Neural cell (in vitro differentiated cells): Measurements from ENCODE around the gene ODF2. TPM values are rescaled to one million over a fixed set of nuclear protein-coding genes. Genes with fewer than 3 reads are reported as not detected.

Experiments
- H2AFZ ChIP-seq: fragments of 200-600, 300-800 bp; sonication (generic), shearing (Covaris generic); 2 replicates; pipeline ENCODE4 v1.6.0; 2014; ENCODE audit warnings: low read depth, mild to moderate bottlenecking, antibody characterized with exemption, low read length, moderate library complexity
- H3F3A ChIP-seq: fragments of 200-600 bp; shearing (Covaris generic); 2 replicates; pipeline ENCODE4 v1.6.1; 2016; ENCODE audit warnings: mild to moderate bottlenecking, moderate library complexity, mixed read lengths, antibody characterized with exemption, low read length; ENCODE audit not compliant: insufficient read depth, poor library complexity, severe bottlenecking
- H3K27ac ChIP-seq: fragments of 200-600, 300-800 bp; sonication (generic), shearing (Covaris generic); 2 replicates; pipeline ENCODE4 v1.5.1; 2014; ENCODE audit warnings: mild to moderate bottlenecking, low read length, moderate library complexity
- H3K27me3 ChIP-seq: fragments of 300-800, 200-600 bp; sonication (generic), shearing (Covaris generic); 2 replicates; pipeline ENCODE4 v1.6.0; 2014; ENCODE audit warnings: mild to moderate bottlenecking, low read depth, low read length, moderate library complexity; ENCODE audit not compliant: insufficient read depth
- H3K36me3 ChIP-seq: fragments of 300-800, 200-600 bp; sonication (generic), shearing (Covaris generic); 2 replicates; pipeline ENCODE4 v1.5.1; 2014; ENCODE audit warnings: mild to moderate bottlenecking, antibody characterized with exemption, low read length, moderate library complexity; ENCODE audit not compliant: insufficient read depth
- H3K4me2 ChIP-seq: fragments of 300-800, 200-600 bp; sonication (generic), shearing (Covaris generic); 2 replicates; pipeline ENCODE4 v1.6.0; 2014; ENCODE audit warnings: mild to moderate bottlenecking, low read length
- H3K4me3 ChIP-seq: fragments of 300-800, 200-600 bp; sonication (generic), shearing (Covaris generic); 2 replicates; pipeline ENCODE4 v1.5.1; 2014; ENCODE audit warnings: mild to moderate bottlenecking, low read length, moderate library complexity
- H3K79me2 ChIP-seq: fragments of 200-600 bp; shearing (Covaris generic); replicated peaks from 2 replicates; pipeline ENCODE4 v1.6.0; 2014; ENCODE audit warnings: mild to moderate bottlenecking, low read length, moderate library complexity; ENCODE audit not compliant: insufficient read depth
- H3K9ac ChIP-seq: fragments of 300-800, 200-600 bp; sonication (generic), shearing (Covaris generic); 2 replicates; pipeline ENCODE4 v1.6.1; 2016; ENCODE audit warnings: mild to moderate bottlenecking, low read length, mixed read lengths
- H3K9me2 ChIP-seq: fragments of 200-600 bp; shearing (Covaris generic); 2 replicates; pipeline ENCODE4 v1.6.1; 2016; ENCODE audit warnings: mild to moderate bottlenecking, low read length, mixed read lengths; ENCODE audit not compliant: insufficient read depth
- H3K9me3 ChIP-seq: fragments of 200-600, 300-800 bp; sonication (generic), shearing (Covaris generic); 2 replicates; pipeline ENCODE4 v1.6.1; 2016; ENCODE audit warnings: mild to moderate bottlenecking, mixed run types, low read length, moderate library complexity, mixed read lengths
- H4K20me1 ChIP-seq: fragments of 200-600 bp; shearing (Covaris generic); 2 replicates; pipeline ENCODE4 v1.6.1; 2016; ENCODE audit warnings: mild to moderate bottlenecking, mixed run types; ENCODE audit not compliant: insufficient read depth
- EP300 ChIP-seq: fragments of 450-650 bp; conservative IDR thresholded peaks from 2 replicates; pipeline ENCODE4 v1.6.1; 2014; ENCODE audit warnings: antibody characterized with exemption, mild to moderate bottlenecking, moderate library complexity; ENCODE audit not compliant: poor library complexity, severe bottlenecking
- EZH2 ChIP-seq: fragments of 200-600, 300-800 bp; shearing (Covaris generic), sonication (generic); IDR thresholded peaks from 2 replicates; pipeline ENCODE4 v1.6.1; 2014; ENCODE audit warnings: antibody characterized with exemption, low read length, borderline replicate concordance, mild to moderate bottlenecking; ENCODE audit not compliant: insufficient read depth, poor library complexity, severe bottlenecking
- MXI1 ChIP-seq: fragments of 450-650 bp; conservative IDR thresholded peaks from 2 replicates; pipeline ENCODE4 v1.6.1; 2014; ENCODE audit warnings: antibody characterized with exemption, mild to moderate bottlenecking; ENCODE audit not compliant: poor library complexity, severe bottlenecking
- POLR2AphosphoS5 ChIP-seq: IDR thresholded peaks from 2 replicates; pipeline ENCODE4 v1.6.1; 2012
- RAD21 ChIP-seq: fragments of 450-650 bp; conservative IDR thresholded peaks from 2 replicates; pipeline ENCODE4 v1.6.1; 2014; ENCODE audit warnings: antibody characterized with exemption, mild to moderate bottlenecking, moderate library complexity
- SMC3 ChIP-seq: fragments of 450-650 bp; conservative IDR thresholded peaks from 2 replicates; pipeline ENCODE4 v1.6.1; 2014; ENCODE audit warnings: antibody characterized with exemption, mild to moderate bottlenecking, moderate library complexity; ENCODE audit not compliant: poor library complexity
- TAF1 ChIP-seq: IDR thresholded peaks from 2 replicates; pipeline ENCODE4 v1.6.1; 2012; ENCODE audit warnings: low read depth
- polyA plus RNA-seq: library from polyadenylated mRNA; depleted of rRNA; stranded (reverse); fragments of >200 nt; gene quantifications from 2 replicates; pipeline ENCODE4 v1.2.3, GENCODE V29; 2014
- TF ChIP-seq, protein P1 (sequence below): IDR thresholded peaks from 2 replicates; pipeline ENCODE4 v1.6.1; 2012; ENCODE audit warnings: borderline replicate concordance
- TF ChIP-seq, protein P2 (sequence below): fragments of 450-650 bp; IDR thresholded peaks from 2 replicates; pipeline ENCODE4 v1.5.1; 2014; ENCODE audit warnings: antibody characterized with exemption, mild to moderate bottlenecking, moderate library complexity; ENCODE audit not compliant: poor library complexity, severe bottlenecking

The ODF2 gene
- polyA plus RNA-seq, 1 donor from 2014 or later, result 39.3 TPM

DNA sequence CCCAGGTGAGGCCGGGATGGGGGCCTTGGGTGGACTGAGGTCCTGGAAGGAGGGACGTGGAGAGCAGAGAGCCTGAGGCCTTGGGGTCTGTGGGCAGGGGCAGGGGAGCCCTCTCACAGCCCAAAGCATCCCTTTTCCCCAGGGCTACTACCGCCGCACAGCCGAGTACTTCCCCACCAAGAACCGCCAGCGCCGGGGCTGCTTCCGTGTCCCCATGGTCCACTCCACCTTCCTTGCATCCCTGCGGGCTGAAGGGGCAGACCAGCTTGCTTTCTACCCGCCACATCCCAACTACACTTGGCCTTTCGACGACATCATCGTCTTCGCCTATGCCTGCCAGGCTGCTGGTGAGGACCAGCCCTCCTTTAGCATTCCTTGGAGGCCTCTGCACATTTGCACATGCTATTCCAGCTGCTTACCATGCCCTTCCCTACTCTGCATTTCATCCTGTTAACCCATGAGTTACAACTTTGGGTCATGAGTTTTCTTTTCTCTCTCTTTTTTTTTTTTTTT lies 31.5 kb upstream of the ODF2 start:
- Histone ChIP-seq H3K36me3 (no peaks in the 10 kb centered on the region), H4K20me1 (no peaks in the 10 kb centered on the region), H3K27me3 (peaks cover 24% of the 10 kb centered on the region), H3K4me2 (no peak overlapping the region), H3K9ac (no peak overlapping the region), H2AFZ (no peak overlapping the region), H3K9me2 (no peaks in the 10 kb centered on the region), H3K9me3 (no peaks in the 10 kb centered on the region), H3F3A (no peaks in the 10 kb centered on the region), H3K4me3 (no peak overlapping the region), H3K27ac (no peak overlapping the region), H3K79me2 (no peaks in the 10 kb centered on the region)
- TF ChIP-seq RAD21, result no peak
- no peak for TF ChIP-seq EP300
- no peak for TF ChIP-seq MXI1

DNA sequence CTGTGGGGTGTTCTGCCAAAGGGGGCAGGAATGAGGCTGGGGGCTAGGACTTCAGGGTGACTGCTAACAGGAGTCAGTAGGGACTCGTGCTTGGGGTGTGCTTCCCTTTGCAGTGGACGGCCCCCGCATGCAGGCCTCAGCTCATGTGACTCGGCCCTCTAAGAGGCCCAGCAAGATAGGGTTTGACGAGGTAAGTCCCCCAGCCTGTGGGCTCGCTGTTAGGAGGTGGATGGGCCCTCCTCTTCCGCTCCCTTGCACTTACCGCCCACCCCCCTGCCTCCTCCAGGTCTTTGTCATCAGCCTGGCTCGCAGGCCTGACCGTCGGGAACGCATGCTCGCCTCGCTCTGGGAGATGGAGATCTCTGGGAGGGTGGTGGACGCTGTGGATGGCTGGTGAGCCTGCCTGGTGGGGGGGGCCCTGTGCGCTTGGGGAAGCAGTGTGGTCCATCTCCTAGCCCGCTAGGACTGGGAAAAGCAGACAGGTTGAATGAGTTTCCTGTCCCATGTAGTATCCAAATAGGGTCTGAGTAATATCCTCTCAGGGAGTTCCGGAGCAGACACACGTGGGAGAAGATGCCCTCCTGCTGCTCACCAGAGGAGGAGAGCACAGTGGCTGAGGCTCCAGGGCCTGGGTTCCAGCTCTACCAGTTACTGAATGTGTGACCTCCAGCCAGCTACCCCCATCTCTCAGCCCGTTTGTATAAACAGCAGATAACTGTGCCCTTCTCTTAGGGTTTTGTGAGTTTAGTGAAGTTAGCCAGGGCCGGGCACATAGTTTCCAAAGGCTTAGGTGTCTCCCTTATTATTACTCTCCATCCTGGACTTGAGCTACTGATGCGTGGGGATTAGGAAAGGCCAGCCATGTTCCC lies 26.9 kb upstream of the ODF2 start:
- no peaks in the 10 kb centered on the region for H3K36me3 ChIP-seq
- H3K79me2 ChIP-seq, result no peaks in the 10 kb centered on the region
- H3K4me3 ChIP-seq, result no peak overlapping the region
- no peak overlapping the region for H3K27ac ChIP-seq
- H3K9me3 ChIP-seq, result no peaks in the 10 kb centered on the region
- no peaks in the 10 kb centered on the region for H3K9me2 ChIP-seq
- TF ChIP-seq TAF1 (no peak), POLR2AphosphoS5 (no peak), EZH2 (no peak), RAD21 (no peak), SMC3 (no peak), MXI1 (no peak), EP300 (no peak)
- TF ChIP-seq, protein P1, sequence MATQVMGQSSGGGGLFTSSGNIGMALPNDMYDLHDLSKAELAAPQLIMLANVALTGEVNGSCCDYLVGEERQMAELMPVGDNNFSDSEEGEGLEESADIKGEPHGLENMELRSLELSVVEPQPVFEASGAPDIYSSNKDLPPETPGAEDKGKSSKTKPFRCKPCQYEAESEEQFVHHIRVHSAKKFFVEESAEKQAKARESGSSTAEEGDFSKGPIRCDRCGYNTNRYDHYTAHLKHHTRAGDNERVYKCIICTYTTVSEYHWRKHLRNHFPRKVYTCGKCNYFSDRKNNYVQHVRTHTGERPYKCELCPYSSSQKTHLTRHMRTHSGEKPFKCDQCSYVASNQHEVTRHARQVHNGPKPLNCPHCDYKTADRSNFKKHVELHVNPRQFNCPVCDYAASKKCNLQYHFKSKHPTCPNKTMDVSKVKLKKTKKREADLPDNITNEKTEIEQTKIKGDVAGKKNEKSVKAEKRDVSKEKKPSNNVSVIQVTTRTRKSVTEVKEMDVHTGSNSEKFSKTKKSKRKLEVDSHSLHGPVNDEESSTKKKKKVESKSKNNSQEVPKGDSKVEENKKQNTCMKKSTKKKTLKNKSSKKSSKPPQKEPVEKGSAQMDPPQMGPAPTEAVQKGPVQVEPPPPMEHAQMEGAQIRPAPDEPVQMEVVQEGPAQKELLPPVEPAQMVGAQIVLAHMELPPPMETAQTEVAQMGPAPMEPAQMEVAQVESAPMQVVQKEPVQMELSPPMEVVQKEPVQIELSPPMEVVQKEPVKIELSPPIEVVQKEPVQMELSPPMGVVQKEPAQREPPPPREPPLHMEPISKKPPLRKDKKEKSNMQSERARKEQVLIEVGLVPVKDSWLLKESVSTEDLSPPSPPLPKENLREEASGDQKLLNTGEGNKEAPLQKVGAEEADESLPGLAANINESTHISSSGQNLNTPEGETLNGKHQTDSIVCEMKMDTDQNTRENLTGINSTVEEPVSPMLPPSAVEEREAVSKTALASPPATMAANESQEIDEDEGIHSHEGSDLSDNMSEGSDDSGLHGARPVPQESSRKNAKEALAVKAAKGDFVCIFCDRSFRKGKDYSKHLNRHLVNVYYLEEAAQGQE, result no peak
- TF ChIP-seq, protein P2, sequence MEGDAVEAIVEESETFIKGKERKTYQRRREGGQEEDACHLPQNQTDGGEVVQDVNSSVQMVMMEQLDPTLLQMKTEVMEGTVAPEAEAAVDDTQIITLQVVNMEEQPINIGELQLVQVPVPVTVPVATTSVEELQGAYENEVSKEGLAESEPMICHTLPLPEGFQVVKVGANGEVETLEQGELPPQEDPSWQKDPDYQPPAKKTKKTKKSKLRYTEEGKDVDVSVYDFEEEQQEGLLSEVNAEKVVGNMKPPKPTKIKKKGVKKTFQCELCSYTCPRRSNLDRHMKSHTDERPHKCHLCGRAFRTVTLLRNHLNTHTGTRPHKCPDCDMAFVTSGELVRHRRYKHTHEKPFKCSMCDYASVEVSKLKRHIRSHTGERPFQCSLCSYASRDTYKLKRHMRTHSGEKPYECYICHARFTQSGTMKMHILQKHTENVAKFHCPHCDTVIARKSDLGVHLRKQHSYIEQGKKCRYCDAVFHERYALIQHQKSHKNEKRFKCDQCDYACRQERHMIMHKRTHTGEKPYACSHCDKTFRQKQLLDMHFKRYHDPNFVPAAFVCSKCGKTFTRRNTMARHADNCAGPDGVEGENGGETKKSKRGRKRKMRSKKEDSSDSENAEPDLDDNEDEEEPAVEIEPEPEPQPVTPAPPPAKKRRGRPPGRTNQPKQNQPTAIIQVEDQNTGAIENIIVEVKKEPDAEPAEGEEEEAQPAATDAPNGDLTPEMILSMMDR, result no peak
- H4K20me1 ChIP-seq, result no peaks in the 10 kb centered on the region
- no peak overlapping the region for H3K9ac ChIP-seq
- no peak overlapping the region for H2AFZ ChIP-seq
- no peak overlapping the region for H3K4me2 ChIP-seq
- no peaks in the 10 kb centered on the region for H3K27me3 ChIP-seq
- no peaks in the 10 kb centered on the region for H3F3A ChIP-seq
